Measurements from ENCODE around the gene TCL1A. TPM values are rescaled to one million over a fixed set of nuclear protein-coding genes. Genes with fewer than 3 reads are reported as not detected.

TCL1A gene
- total and polyA plus RNA-seq, 10 of the 15 experiments (the other 5 are each of a cell fraction or from before 2014, with no cell fraction given) = 5.9 to 283 (median 113) TPM

DNA sequence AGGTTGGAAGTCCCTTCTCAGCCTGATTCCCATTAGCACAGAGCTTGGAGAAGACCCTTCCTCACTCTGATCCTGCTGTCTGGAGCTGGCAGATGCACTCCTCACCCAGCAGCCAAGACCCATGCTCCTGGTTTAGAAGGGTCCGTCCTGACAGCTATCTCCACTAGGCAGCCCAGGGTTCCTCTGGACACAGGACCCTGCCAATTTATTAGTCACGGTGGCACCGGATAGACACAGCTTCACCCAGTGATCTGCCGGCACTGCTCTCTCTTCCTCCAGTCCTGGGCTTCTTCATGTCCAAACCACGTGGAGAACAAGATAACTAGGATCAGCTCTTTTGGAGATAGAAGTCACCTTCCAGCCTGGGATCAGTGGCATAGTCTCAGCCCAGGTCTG is 53.9 kb downstream of the TCL1A start (continued):
- no peak for TF ChIP-seq ZNF622 (IDR thresholded peaks at IDR 0.05)
- no peak for TF ChIP-seq PML (IDR thresholded peaks at IDR 0.05; ENCODE audit: low read length)
- TF ChIP-seq BACH1 (IDR thresholded peaks at IDR 0.05; ENCODE audit: borderline replicate concordance) = no peak
- TF ChIP-seq YY1 (IDR thresholded peaks at IDR 0.05; ENCODE audit: low read depth, low read length) = no peak

Small RNA genes within 50 kb of the gene (small RNA-seq; reads per million reads assigned to genes)
- gene RF02193 = not detected

Other genes starting within 250 kb of the TCL1A start
- 18.5 and 20.0 TPM in 2 replicates for gene SYNE3, start 197.5 kb downstream of the TCL1A start, total RNA-seq (2014; rRNA removed)
- 16.2 and 16.7 TPM in 2 replicates for gene SYNE3, start 197.5 kb downstream of the TCL1A start, total RNA-seq (2014; rRNA removed; fragmentation: Illumina TruSeq; extraction: Trizol)
- gene SYNE3, start 197.5 kb downstream of the TCL1A start, total RNA-seq (2021) = 40.0 and 44.1 TPM in 2 replicates
- gene SYNE3, start 197.5 kb downstream of the TCL1A start, polyA plus RNA-seq (2011; rRNA removed) = 9.2 and 13.7 TPM in 2 replicates
- 11.4 and 12.9 TPM in 2 replicates for gene SYNE3, start 197.5 kb downstream of the TCL1A start, polyA plus RNA-seq (2014; fragmentation: Illumina TruSeq; extraction: Trizol)
- gene SYNE3, start 197.5 kb downstream of the TCL1A start, polyA plus RNA-seq (2014; fragmentation: Nextera tagmentation; extraction: Ambion mirVana) = 1 to 10 TPM; 1.4 TPM
- gene SYNE3, start 197.5 kb downstream of the TCL1A start, polyA plus RNA-seq (2014; rRNA removed) = 16.3 and 17.2 TPM in 2 replicates
- 10 to 100 TPM; 11.6 to 13.0 TPM for gene SYNE3, start 197.5 kb downstream of the TCL1A start, polyA plus RNA-seq (2016; fragmentation: Nextera tagmentation; extraction: Ambion mirVana)
- 60.4 and 66.9 TPM in 2 replicates for gene GLRX5, start 179.1 kb downstream of the TCL1A start, total RNA-seq (2014; rRNA removed)
- 57.9 and 58.5 TPM in 2 replicates for gene GLRX5, start 179.1 kb downstream of the TCL1A start, total RNA-seq (2014; rRNA removed; fragmentation: Illumina TruSeq; extraction: Trizol)
- 48.2 and 53.8 TPM in 2 replicates for gene GLRX5, start 179.1 kb downstream of the TCL1A start, total RNA-seq (2021)
- 60.9 and 71.4 TPM in 2 replicates for gene GLRX5, start 179.1 kb downstream of the TCL1A start, polyA plus RNA-seq (2011; rRNA removed)
- gene GLRX5, start 179.1 kb downstream of the TCL1A start, polyA plus RNA-seq (2014; fragmentation: Illumina TruSeq; extraction: Trizol) = 71.2 and 82.5 TPM in 2 replicates
- gene GLRX5, start 179.1 kb downstream of the TCL1A start, polyA plus RNA-seq (2014; fragmentation: Nextera tagmentation; extraction: Ambion mirVana) = 10 to 100 TPM; 13.7 to 28.8 TPM
- gene GLRX5, start 179.1 kb downstream of the TCL1A start, polyA plus RNA-seq (2014; rRNA removed) = 53.0 and 56.8 TPM in 2 replicates
- gene GLRX5, start 179.1 kb downstream of the TCL1A start, polyA plus RNA-seq (2016; fragmentation: Nextera tagmentation; extraction: Ambion mirVana) = 100 to 1,000 TPM in 1 of 2 experiments, 10 to 100 TPM in 1; 12.8 to 139 TPM
- gene TCL1B, start 27.7 kb downstream of the TCL1A start, total RNA-seq (2014; rRNA removed) = 0.11 TPM in 2 replicates
- gene TCL1B, start 27.7 kb downstream of the TCL1A start, total RNA-seq (2014; rRNA removed; fragmentation: Illumina TruSeq; extraction: Trizol) = not detected in 2 replicates
- not detected in 2 replicates for gene TCL1B, start 27.7 kb downstream of the TCL1A start, total RNA-seq (2021)
- not detected in 2 replicates for gene TCL1B, start 27.7 kb downstream of the TCL1A start, polyA plus RNA-seq (2011; rRNA removed)
- 0.10 TPM in 1 of 2 replicates, not detected in the other for gene TCL1B, start 27.7 kb downstream of the TCL1A start, polyA plus RNA-seq (2014; fragmentation: Illumina TruSeq; extraction: Trizol)
- under 1 TPM; 0.15 to 0.18 TPM for gene TCL1B, start 27.7 kb downstream of the TCL1A start, polyA plus RNA-seq (2014; fragmentation: Nextera tagmentation; extraction: Ambion mirVana)
- gene TCL1B, start 27.7 kb downstream of the TCL1A start, polyA plus RNA-seq (2014; rRNA removed) = not detected in 2 replicates
- gene TCL1B, start 27.7 kb downstream of the TCL1A start, polyA plus RNA-seq (2016; fragmentation: Nextera tagmentation; extraction: Ambion mirVana) = not detected
- not detected in 2 replicates for gene TUNAR, start 162.7 kb upstream of the TCL1A start, total RNA-seq (2014; rRNA removed)
- not detected in 2 replicates for gene TUNAR, start 162.7 kb upstream of the TCL1A start, total RNA-seq (2014; rRNA removed; fragmentation: Illumina TruSeq; extraction: Trizol)
- not detected in 2 replicates for gene TUNAR, start 162.7 kb upstream of the TCL1A start, total RNA-seq (2021)
- gene TUNAR, start 162.7 kb upstream of the TCL1A start, polyA plus RNA-seq (2011; rRNA removed) = not detected in 2 replicates
- gene TUNAR, start 162.7 kb upstream of the TCL1A start, polyA plus RNA-seq (2014; fragmentation: Illumina TruSeq; extraction: Trizol) = not detected in 2 replicates
- under 1 TPM in 1 of 2 experiments, not detected in 1; 0.02 TPM for gene TUNAR, start 162.7 kb upstream of the TCL1A start, polyA plus RNA-seq (2014; fragmentation: Nextera tagmentation; extraction: Ambion mirVana)
- gene TUNAR, start 162.7 kb upstream of the TCL1A start, polyA plus RNA-seq (2014; rRNA removed) = not detected in 2 replicates
- gene TUNAR, start 162.7 kb upstream of the TCL1A start, polyA plus RNA-seq (2016; fragmentation: Nextera tagmentation; extraction: Ambion mirVana) = not detected

Measured in GM12878 (cell line).